Effector memory CD8-positive, alpha-beta T cell (primary cell): ENCODE data around the gene MYO1E.
A peak's percentile ranks its signal among the peaks of the same experiment; 100 is the strongest.
"Not testable (repeated sequence)": the region's sequence is repeated elsewhere in the genome, so short reads cannot be mapped to it uniquely, and the experiment has no call there.

Experiments
- ATAC-seq: fragments of 150-1000 bp; cut with Tn5 transposase; replicated peaks from 2 replicates; pipeline ENCODE4 v1.10.0; 2021; ENCODE audit warnings: mild to moderate bottlenecking, moderate library complexity
- DNase-seq, 3 experiments: peaks; one replicate each; pipeline ENCODE4 v3.0.0; 2021
- H3K27ac Mint-ChIP-seq, 2 donors: one replicate each; pipeline ENCODE4 v1.8.0; 2022; ENCODE audit warnings: mild to moderate bottlenecking in 2 of 2, mixed read lengths in 2 of 2, moderate library complexity in 2 of 2
- H3K27me3 Mint-ChIP-seq, 2 donors: one replicate each; pipeline ENCODE4 v1.8.0; 2022; ENCODE audit warnings: mixed read lengths in 2 of 2
- H3K36me3 Mint-ChIP-seq: one replicate; pipeline ENCODE4 v1.8.0; 2022; ENCODE audit warnings: mild to moderate bottlenecking, moderate library complexity, mixed read lengths; ENCODE audit not compliant: insufficient read depth
- H3K4me1 Mint-ChIP-seq, 2 donors: one replicate each; pipeline ENCODE4 v1.8.0; 2022; ENCODE audit warnings: low read depth in 2 of 2, mixed read lengths in 2 of 2
- H3K4me3 Mint-ChIP-seq, 2 donors: one replicate each; pipeline ENCODE4 v1.8.0; 2022; ENCODE audit warnings: mild to moderate bottlenecking in 2 of 2, mixed read lengths in 2 of 2, moderate library complexity in 2 of 2
- H3K9me3 Mint-ChIP-seq, 2 donors: one replicate each; pipeline ENCODE4 v1.8.0; 2022; ENCODE audit warnings: mixed read lengths in 2 of 2

MYO1E gene

DNA sequence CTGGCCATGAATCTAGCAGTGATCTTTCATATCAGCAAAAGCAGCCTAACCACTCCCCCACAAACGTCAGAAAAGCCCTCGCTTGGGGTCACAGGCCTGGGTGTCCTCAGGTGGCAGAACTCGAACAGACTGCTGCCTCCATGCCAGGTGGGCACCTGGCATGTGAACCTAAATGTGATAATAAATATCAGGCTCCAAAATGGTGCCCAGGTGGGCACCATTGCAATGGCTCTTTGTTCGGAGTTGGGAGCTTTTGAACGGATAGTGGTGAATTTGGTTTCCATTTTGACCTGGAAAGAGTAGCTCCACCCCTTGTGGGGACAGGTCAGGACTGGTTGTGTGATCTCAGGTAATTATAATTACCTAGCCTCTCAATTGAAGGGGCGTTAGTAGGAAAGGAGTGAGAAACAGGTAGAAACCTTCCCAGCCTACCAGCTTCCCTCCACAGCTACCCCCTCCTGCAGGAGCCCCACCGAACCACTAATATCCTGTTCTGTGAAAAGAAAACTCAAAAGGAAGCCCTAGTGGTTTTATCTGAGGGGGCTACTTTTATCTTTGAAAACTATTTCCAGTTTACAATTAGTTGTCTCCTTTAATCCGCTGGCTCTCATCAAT is 18.1 kb downstream of the MYO1E start:
- DNase-seq = no peak
- Mint-ChIP-seq H3K4me1 (peaks cover 10 to 16% of the 10 kb centered on the region in 2 donors), H3K36me3 (no peaks in the 10 kb centered on the region), H3K4me3 (peak overlapping the region; percentile 3 to 30), H3K27me3 (peaks cover 23 to 49% of the 10 kb centered on the region in 2 donors), H3K9me3 (no peaks in the 10 kb centered on the region), H3K27ac (no peak overlapping the region)
- peak; percentile 35 for ATAC-seq

DNA sequence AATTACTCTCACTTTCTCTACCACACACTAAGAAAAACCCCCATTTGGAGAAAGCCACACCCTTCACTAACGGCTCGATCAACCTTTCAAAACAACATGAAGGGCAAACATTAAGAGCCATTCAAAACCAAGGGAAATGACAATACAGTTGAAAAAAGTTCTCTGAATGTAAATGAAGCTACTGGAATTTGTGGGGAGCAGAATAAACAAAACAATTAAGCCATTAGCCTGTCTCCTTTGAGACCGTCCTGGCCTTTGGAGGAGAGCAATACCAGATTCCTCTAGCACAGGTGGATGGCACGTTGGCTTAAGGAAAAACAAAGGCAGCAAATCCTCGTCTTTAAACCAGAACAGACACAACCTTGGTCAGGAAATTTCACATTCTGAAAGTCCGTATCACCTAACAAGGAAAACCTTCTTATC is 18.7 kb downstream of the MYO1E start:
- ATAC-seq = no peak
- DNase-seq = no peak
- Mint-ChIP-seq H3K27me3 (peaks cover 23 to 52% of the 10 kb centered on the region in 2 donors), H3K27ac (no peak overlapping the region), H3K9me3 (no peaks in the 10 kb centered on the region), H3K36me3 (no peaks in the 10 kb centered on the region), H3K4me1 (peaks cover 10 to 16% of the 10 kb centered on the region in 2 donors), H3K4me3 (peak overlapping the region in 1 of 2 donors; percentile 7)

DNA sequence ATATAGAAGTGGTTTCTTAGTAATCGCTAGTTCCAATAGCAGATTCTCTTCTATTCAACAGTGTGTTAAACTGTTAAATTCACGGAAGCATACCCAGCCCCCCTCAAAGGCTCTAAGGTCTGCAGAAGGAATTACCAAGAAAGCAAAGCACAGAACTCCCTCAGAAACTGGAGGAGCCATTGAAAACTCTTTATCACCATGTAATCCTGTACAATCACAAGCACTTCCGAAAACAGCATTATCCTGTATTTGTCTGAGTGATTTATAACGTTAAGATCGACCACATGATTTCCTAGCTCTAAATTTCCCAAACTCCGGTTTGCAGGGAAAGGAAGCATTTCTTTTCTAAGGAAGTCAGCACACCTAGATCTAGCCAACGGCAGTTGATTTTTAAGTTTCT is 20.0 kb downstream of the MYO1E start:
- Mint-ChIP-seq H3K9me3 (no peaks in the 10 kb centered on the region), H3K4me3 (no peak overlapping the region), H3K36me3 (no peaks in the 10 kb centered on the region), H3K27me3 (peaks cover 23 to 49% of the 10 kb centered on the region in 2 donors), H3K27ac (no peak overlapping the region), H3K4me1 (peaks cover 10 to 16% of the 10 kb centered on the region in 2 donors)
- ATAC-seq (no peak), DNase-seq (no peak)

DNA sequence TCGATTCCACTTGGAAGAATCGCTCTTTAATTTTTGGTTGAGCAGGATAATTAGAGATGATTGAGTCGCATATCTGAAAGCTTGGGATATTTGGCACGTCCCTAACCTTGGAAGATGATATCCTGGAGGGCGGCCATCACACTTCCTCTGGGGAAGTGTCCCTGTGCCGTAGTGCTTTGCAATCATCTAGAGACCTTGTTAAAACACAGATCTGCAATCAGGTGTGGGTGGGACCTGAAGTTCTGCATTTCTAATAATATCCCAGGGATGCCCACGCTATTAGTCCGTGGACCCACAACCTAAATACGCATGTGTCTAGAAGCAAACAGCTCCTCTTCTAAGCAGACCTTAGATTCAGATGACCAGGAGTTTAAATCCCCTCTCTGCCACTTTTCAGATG is 20.5 kb downstream of the MYO1E start:
- Mint-ChIP-seq H3K4me1 (peaks cover 10 to 16% of the 10 kb centered on the region in 2 donors), H3K36me3 (no peaks in the 10 kb centered on the region), H3K4me3 (no peak overlapping the region), H3K9me3 (no peaks in the 10 kb centered on the region), H3K27ac (no peak overlapping the region), H3K27me3 (peaks cover 26 to 47% of the 10 kb centered on the region in 2 donors)
- DNase-seq (no peak), ATAC-seq (no peak)

DNA sequence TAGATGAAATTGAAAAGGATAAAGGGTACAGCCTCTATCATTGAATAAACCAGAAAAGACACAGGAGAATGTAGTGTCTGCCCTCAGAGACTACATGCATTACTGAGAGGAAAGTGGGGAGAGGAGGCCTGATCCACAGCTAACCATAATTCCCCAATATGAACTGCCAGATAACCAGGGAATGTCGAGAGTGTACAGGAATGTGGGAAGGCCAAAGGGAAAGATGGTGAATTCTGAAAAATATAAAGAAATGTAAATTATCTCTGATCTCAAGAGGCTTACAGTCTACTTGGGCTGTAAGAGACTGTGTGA is 22.3 kb downstream of the MYO1E start:
- Mint-ChIP-seq H3K4me3 (no peak overlapping the region), H3K4me1 (peaks cover 10 to 16% of the 10 kb centered on the region in 2 donors), H3K9me3 (no peaks in the 10 kb centered on the region), H3K36me3 (no peaks in the 10 kb centered on the region), H3K27ac (no peak overlapping the region), H3K27me3 (peaks cover 39 to 52% of the 10 kb centered on the region in 2 donors)
- DNase-seq (no peak), ATAC-seq (no peak)

DNA sequence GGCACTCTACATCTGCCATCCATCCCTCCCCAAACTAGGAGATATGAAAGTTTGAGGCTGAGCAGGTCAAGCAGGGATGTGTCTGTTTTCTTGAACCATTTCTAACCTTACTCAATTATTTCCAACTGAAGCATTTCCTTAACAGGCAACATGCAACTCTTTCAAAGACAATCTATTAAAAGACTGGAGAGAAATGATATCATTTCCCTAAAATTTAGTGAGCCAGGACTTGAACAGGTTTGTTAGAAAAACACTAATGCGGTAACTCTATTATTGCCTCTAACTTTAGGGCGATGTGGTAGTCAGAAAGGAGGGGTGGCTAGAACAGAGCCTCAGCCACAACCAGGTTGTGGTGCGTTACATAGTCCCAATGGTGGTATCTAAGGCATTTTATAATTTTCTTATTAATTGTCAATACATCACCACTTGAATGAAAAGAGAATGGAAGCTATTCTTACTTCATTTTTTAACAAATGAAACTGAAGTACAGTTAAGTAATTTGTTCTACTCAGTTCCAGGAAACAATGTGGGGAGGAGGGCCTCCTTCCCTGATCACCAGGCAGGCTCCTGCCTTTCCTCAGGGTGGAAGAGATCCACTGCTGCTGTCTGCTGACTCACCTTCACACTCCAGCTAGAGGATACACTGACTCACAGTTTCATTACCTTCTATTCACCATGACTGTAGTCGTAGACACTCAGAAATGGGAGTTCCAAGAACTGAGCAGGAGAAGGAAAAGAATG is 22.8 kb downstream of the MYO1E start:
- Mint-ChIP-seq H3K4me1 (peaks cover 5 to 11% of the 10 kb centered on the region in 2 donors), H3K27ac (no peak overlapping the region), H3K9me3 (no peaks in the 10 kb centered on the region), H3K36me3 (no peaks in the 10 kb centered on the region), H3K27me3 (peaks cover 44 to 49% of the 10 kb centered on the region in 2 donors), H3K4me3 (no peak overlapping the region)
- ATAC-seq (no peak), DNase-seq (no peak)

DNA sequence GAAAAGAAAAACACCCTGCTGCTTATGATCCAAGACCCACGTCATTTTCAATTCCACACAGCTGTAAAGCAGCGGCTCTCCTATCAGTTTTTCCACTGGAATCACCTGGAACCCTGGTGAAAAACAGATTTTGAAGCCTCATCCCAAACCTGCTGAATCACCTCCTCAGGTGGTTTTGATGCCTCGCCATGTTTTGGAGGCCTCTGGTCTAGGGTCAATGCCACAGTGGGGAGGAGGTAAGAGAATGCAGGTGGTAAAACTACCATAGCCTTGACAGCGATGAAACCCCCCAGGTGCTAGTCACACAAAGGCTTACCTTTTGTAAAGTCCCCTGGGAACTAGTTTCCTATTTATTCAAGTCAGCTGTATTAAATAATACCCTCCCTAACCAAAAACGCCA is 24.8 kb downstream of the MYO1E start:
- H3K9me3 Mint-ChIP-seq = no peaks in the 10 kb centered on the region
- H3K36me3 Mint-ChIP-seq = no peaks in the 10 kb centered on the region
- H3K4me1 Mint-ChIP-seq = no peaks in the 10 kb centered on the region
- no peak overlapping the region for H3K4me3 Mint-ChIP-seq
- DNase-seq (no peak), ATAC-seq (no peak)
- no peak overlapping the region for H3K27ac Mint-ChIP-seq
- H3K27me3 Mint-ChIP-seq = peaks cover 58 to 61% of the 10 kb centered on the region in 2 donors

DNA sequence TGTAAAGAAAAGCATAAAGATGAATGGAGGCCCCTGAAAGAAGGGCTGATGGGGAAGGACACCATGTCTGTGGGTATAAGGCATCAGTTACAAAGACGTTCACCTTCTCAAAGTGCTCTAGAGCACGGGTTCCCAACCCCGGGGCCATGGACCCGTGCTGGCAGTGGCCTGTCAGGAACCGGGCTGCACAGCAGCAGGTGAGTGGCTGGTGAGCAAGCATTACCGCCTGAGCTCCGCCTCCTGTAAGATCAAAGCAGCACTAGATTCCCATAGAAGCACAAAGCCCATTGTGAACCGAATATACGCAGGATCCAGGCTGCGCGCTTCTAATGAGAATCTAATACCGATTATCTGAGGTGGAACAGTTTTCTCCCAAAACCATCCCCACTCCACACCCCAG is 25.7 kb downstream of the MYO1E start:
- Mint-ChIP-seq H3K27ac (no peak overlapping the region), H3K36me3 (no peaks in the 10 kb centered on the region), H3K9me3 (no peaks in the 10 kb centered on the region), H3K4me3 (no peak overlapping the region), H3K4me1 (no peaks in the 10 kb centered on the region), H3K27me3 (peaks cover 60 to 64% of the 10 kb centered on the region in 2 donors)
- ATAC-seq (no peak), DNase-seq (no peak)

DNA sequence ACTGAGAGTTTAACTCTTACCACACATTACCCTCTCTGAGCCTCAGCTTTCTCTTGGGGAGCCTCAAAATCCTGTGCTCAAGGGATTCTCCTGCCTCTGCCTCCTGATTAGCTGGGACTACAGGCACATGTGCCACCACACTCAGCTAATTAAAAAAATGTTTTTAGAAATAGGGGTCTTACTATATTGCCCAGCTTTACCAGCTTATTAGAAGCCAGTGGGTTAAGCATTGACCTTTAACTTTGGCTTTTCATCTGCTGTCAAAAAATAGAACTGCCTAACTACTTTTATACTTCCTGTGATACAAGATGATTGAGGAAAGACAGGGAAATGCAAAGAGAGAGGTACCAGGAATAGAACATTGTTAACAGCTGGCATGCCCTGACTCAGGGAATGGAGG is 27.3 kb downstream of the MYO1E start:
- Mint-ChIP-seq H3K36me3 (no peaks in the 10 kb centered on the region), H3K27me3 (peaks cover 53 to 55% of the 10 kb centered on the region in 2 donors)

DNA sequence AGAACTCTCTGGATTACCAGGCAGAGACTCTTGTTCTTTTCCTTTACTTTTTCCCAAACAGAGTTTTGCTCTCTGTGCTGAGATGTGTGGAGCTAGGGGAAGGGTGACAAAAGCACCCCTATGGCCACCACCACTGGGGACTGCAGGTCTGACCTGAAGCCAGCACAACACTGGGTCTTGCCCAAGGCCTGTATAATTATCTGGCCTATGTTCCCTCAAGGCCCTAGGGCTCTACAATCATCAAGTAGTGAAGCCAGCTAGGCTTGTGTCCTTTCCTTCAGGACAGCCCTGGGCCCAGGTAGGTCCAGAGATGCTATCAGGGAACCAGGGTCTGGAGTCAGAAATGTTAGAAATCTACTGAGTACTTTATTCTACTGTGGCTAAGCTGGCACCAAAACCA is 28.4 kb downstream of the MYO1E start:
- H3K9me3 Mint-ChIP-seq = no peaks in the 10 kb centered on the region
- no peak for DNase-seq
- no peak for ATAC-seq
- no peak overlapping the region for H3K4me3 Mint-ChIP-seq
- H3K27me3 Mint-ChIP-seq = peaks cover 53 to 60% of the 10 kb centered on the region in 2 donors
- H3K4me1 Mint-ChIP-seq = no peaks in the 10 kb centered on the region
- H3K36me3 Mint-ChIP-seq = no peaks in the 10 kb centered on the region
- H3K27ac Mint-ChIP-seq = no peak overlapping the region

More for the DNA sequence above, 27.3 kb downstream of the MYO1E start:
- Mint-ChIP-seq H3K4me1 (no peaks in the 10 kb centered on the region), H3K9me3 (no peaks in the 10 kb centered on the region), H3K4me3 (no peak overlapping the region), H3K27ac (no peak overlapping the region)
- ATAC-seq (no peak), DNase-seq (no peak)

DNA sequence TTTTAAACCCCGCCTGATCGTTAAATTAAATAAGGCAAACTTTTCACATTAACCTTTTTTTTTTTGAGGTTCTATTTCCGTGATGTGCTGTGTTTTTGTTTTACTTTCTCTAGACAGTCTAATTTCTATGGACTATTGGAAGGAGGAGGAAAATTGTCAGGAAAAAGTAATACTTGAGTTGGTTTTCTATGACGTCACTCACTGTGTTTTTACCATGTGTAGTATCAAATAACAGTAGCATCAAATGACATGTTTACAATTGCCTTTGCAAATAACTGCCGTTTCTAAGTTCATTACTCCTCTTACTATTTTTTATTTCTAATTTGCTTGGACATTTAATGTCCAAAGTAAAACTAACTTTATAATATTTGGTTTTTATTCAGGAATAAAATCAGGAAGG is 32.3 kb downstream of the MYO1E start:
- H3K9me3 Mint-ChIP-seq = no peaks in the 10 kb centered on the region

DNA sequence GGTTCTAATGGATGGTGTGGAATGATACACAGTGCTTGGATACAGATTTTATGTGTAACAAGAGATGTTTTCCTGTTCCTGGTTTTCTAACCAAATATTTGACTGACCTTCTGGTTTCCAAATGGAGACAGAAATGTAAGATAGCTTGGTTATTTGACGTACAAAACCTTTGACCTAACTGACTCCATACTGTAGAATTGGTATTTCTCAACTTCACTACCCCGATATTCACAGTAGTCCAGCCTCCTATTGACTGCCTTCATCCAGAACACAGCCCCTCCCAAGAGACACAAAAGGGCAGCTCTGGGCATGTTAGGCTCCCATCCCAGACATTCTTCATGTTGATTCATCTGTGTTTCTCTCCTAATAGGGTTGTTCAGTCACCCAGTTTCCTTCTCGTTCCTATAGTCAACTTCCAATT is 33.4 kb downstream of the MYO1E start:
- Mint-ChIP-seq H3K27ac (no peak overlapping the region), H3K9me3 (no peaks in the 10 kb centered on the region), H3K4me1 (no peaks in the 10 kb centered on the region), H3K36me3 (no peaks in the 10 kb centered on the region), H3K27me3 (peaks cover 30 to 37% of the 10 kb centered on the region in 2 donors), H3K4me3 (no peak overlapping the region)
- no peak for DNase-seq
- ATAC-seq = no peak

More for the DNA sequence above, 32.3 kb downstream of the MYO1E start:
- Mint-ChIP-seq H3K27ac (no peak overlapping the region), H3K4me3 (no peak overlapping the region), H3K4me1 (no peaks in the 10 kb centered on the region), H3K27me3 (peaks cover 40 to 45% of the 10 kb centered on the region in 2 donors), H3K36me3 (no peaks in the 10 kb centered on the region)
- ATAC-seq = no peak
- no peak for DNase-seq

DNA sequence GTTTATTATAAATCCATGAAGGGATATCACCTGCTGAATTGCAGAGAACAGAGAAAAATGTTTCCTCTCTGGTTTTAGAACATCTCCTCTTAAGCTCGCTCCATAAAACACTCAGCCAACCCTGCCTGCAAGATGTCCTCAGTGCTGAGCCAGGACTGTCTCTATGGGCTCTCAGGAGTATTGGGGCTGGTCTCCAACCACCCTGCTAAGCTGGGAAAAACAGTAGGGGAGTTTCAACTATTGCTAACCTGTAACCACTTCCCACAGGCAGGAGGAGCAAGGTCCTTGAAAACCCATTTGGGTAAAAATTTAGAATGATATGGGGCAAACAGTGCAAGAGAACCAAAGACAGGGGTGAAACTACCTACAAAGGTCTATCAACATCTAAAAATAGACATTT is 34.3 kb downstream of the MYO1E start:
- H3K36me3 Mint-ChIP-seq = no peaks in the 10 kb centered on the region
- ATAC-seq (no peak), DNase-seq (no peak)
- H3K9me3 Mint-ChIP-seq = no peaks in the 10 kb centered on the region
- no peak overlapping the region for H3K27ac Mint-ChIP-seq
- H3K4me3 Mint-ChIP-seq = no peak overlapping the region
- peaks cover 29 to 32% of the 10 kb centered on the region in 2 donors for H3K27me3 Mint-ChIP-seq
- H3K4me1 Mint-ChIP-seq = no peaks in the 10 kb centered on the region

DNA sequence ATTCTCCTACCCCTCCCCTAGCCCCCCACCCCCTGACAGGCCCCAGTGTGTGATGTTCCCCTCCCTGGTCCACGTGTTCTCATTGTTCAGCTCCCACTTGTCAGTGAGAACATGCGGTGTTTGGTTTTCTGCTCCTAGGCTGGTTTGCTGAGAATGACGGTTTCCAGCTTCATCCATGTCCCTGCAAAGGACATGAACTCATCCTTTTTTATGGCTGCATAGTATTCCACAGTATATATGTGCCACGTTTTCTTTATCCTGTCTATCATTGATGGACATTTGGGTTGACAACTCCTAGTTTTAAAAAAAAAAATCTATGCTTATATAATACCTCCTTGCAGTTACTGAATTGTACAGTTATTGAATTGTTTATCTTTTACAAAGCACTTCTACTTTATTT is 35.9 kb downstream of the MYO1E start:
- ATAC-seq, H3K27ac Mint-ChIP-seq, H3K36me3 Mint-ChIP-seq, DNase-seq, H3K4me1 Mint-ChIP-seq, H3K4me3 Mint-ChIP-seq, H3K9me3 Mint-ChIP-seq: not testable (repeated sequence)
- H3K27me3 Mint-ChIP-seq = peaks cover 17 to 30% of the 10 kb centered on the region in 2 donors
